Right lobe of liver (tissue), 4 donors: ENCODE data around the gene MCAM.

Experiments
- CTCF ChIP-seq, 4 donors: fragments of 200-600 bp in 3 of 4; fragments of 450-650 bp in 1 of 4; IDR thresholded peaks; one replicate each; pipeline versions ENCODE4 v1.5.1 to v1.8.0; 2016 to 2022; ENCODE audit warnings: antibody characterized with exemption in 4 of 4, mild to moderate bottlenecking in 2 of 4
- POLR2A ChIP-seq: fragments of 450-650 bp; IDR thresholded peaks from one replicate; pipeline ENCODE4 v1.6.1; 2017; ENCODE audit warnings: antibody characterized with exemption, mild to moderate bottlenecking
- donor health status: DM: no; HTN: no; CAD: no.
- donor health status: DM: no; HTN: no; CAD: no.
- donor health status: DM: no; HTN: yes; CAD: no.

GRCh38 chr11:119285431-119285830 lies 31.5 kb downstream of the MCAM start:
- TF ChIP-seq CTCF (IDR thresholded peaks at IDR 0.05): no peak
- TF ChIP-seq POLR2A: no peak
